GM12801 (cell line): Measurements from ENCODE around the gene FAM193A.

Experiments
- CTCF ChIP-seq: IDR thresholded peaks from one replicate; pipeline ENCODE4 v1.5.1; 2011; ENCODE audit warnings: control low read depth; ENCODE audit not compliant: insufficient read length; ENCODE audit errors: extremely low read depth

The FAM193A gene

GRCh38 chr4:2596611-2597010 is 60.2 kb downstream of the FAM193A start:
- TF ChIP-seq CTCF = no peak

- no peak for TF ChIP-seq CTCF
Measured at GRCh38 chr4:2598511-2599303, 62.3 kb downstream of the FAM193A start.

GRCh38 chr4:2599304-2599654 is 62.8 kb downstream of the FAM193A start:
- no peak for TF ChIP-seq CTCF

- no peak for TF ChIP-seq CTCF
Measured at GRCh38 chr4:2600878-2601277, 64.4 kb downstream of the FAM193A start.

GRCh38 chr4:2604614-2605013 is 68.2 kb downstream of the FAM193A start:
- no peak for TF ChIP-seq CTCF

- no peak for TF ChIP-seq CTCF
Measured at GRCh38 chr4:2606960-2607506, 70.6 kb downstream of the FAM193A start.

- no peak for TF ChIP-seq CTCF
Measured at GRCh38 chr4:2607822-2608221, 71.4 kb downstream of the FAM193A start.
